HepG2 (cell line): ENCODE data around the gene ARMH1. TPM values are rescaled to one million over a fixed set of nuclear protein-coding genes. Genes with fewer than 3 reads are reported as not detected.

Source experiments
- ASH2L ChIP-seq: fragments of 300-600, 200-600 bp; sonication (generic); IDR thresholded peaks from 2 replicates; pipeline ENCODE4 v1.7.0; 2017; ENCODE audit warnings: low read depth, mild to moderate bottlenecking, moderate library complexity, mixed read lengths, low read length; ENCODE audit not compliant: insufficient read length
- BHLHE40 ChIP-seq: IDR thresholded peaks from 2 replicates; pipeline ENCODE4 v1.6.1; 2011; ENCODE audit warnings: low read length, improper control_type of control experiment
- DR1 ChIP-seq: sonication (generic); formaldehyde crosslinking; IDR thresholded peaks from 2 replicates; pipeline ENCODE4 v1.8.0; 2021; ENCODE audit warnings: mild to moderate bottlenecking, missing genetic modification reagents, inconsistent platforms
- HNRNPL ChIP-seq: fragments of 200-400 bp; formaldehyde crosslinking; IDR thresholded peaks from 2 replicates; pipeline ENCODE4 v1.6.1; 2017; ENCODE audit warnings: mild to moderate bottlenecking, low read depth, low read length
- IKZF1 ChIP-seq: fragments of 450-650 bp; IDR thresholded peaks from 2 replicates; pipeline ENCODE4 v1.7.1; 2016
- KMT2A ChIP-seq: sonication (generic); formaldehyde crosslinking; IDR thresholded peaks from 2 replicates; pipeline ENCODE4 v1.4.0; 2020; ENCODE audit warnings: missing genetic modification reagents
- LCORL ChIP-seq, 2 experiments: fragments of 450-650 bp in 1 of 2; sonication (generic) in 1 of 2; formaldehyde crosslinking in 1 of 2; IDR thresholded peaks; 2 replicates each; pipeline versions ENCODE4 v1.5.0 to v1.6.1; 2017 to 2020; ENCODE audit warnings: antibody characterized with exemption in 1 of 2, missing genetic modification reagents in 1 of 2
- MEIS2 ChIP-seq: sonication (generic); formaldehyde crosslinking; IDR thresholded peaks from 2 replicates; pipeline ENCODE4 v1.9.0; 2021; ENCODE audit warnings: mild to moderate bottlenecking, missing genetic modification reagents
- NFYB ChIP-seq: sonication (generic); formaldehyde crosslinking; IDR thresholded peaks from 2 replicates; pipeline ENCODE4 v1.4.0; 2020; ENCODE audit warnings: missing genetic modification reagents
- NONO ChIP-seq, 2 experiments: fragments of 450-650 bp in 1 of 2; sonication (generic) in 1 of 2; formaldehyde crosslinking in 1 of 2; IDR thresholded peaks in 1 of 2; conservative IDR thresholded peaks in 1 of 2; 2 replicates each; pipeline versions ENCODE4 v1.6.1 to v1.8.0; 2017 to 2022; ENCODE audit warnings: mild to moderate bottlenecking in 1 of 2, missing genetic modification reagents in 1 of 2, moderate library complexity in 1 of 2
- RAD21 ChIP-seq: fragments of 450-650 bp; formaldehyde crosslinking; IDR thresholded peaks from 2 replicates; pipeline ENCODE4 v1.5.0; 2020; ENCODE audit warnings: mild to moderate bottlenecking
- SP5 ChIP-seq: IDR thresholded peaks from 2 replicates; pipeline ENCODE4 v1.6.1; 2016; ENCODE audit warnings: low read depth, borderline replicate concordance
- SRF ChIP-seq: IDR thresholded peaks from 2 replicates; pipeline ENCODE4 v1.6.1; 2011; ENCODE audit warnings: mild to moderate bottlenecking, low read depth, low read length, moderate library complexity
- ZBTB8A ChIP-seq: sonication (generic); formaldehyde crosslinking; IDR thresholded peaks from 2 replicates; pipeline ENCODE4 v1.4.0; 2020; ENCODE audit warnings: mild to moderate bottlenecking, low read depth, missing genetic modification reagents, borderline replicate concordance
- ZFP37 ChIP-seq: sonication (generic); formaldehyde crosslinking; IDR thresholded peaks from 2 replicates; pipeline ENCODE4 v1.4.0; 2020; ENCODE audit warnings: missing genetic modification reagents, borderline replicate concordance
- ZNF296 ChIP-seq: sonication (generic); formaldehyde crosslinking; conservative IDR thresholded peaks from 2 replicates; pipeline ENCODE4 v1.5.0; 2020; ENCODE audit warnings: mild to moderate bottlenecking, missing genetic modification reagents
- ZNF556 ChIP-seq: sonication (generic); formaldehyde crosslinking; IDR thresholded peaks from 2 replicates; pipeline ENCODE4 v1.4.0; 2020; ENCODE audit warnings: mild to moderate bottlenecking, missing genetic modification reagents, borderline replicate concordance
- ZNF777 ChIP-seq: sonication (generic); formaldehyde crosslinking; IDR thresholded peaks from 2 replicates; pipeline ENCODE4 v1.4.0; 2020; ENCODE audit warnings: missing genetic modification reagents
- polyA plus RNA-seq, 8 experiments: library from polyadenylated mRNA; depleted of rRNA in 3 of 8; stranded (reverse) in 7 of 8; unstranded in 1 of 8; fragments of >200 nt; fragmentation: Illumina TruSeq in 4 of 8; extraction: Trizol in 4 of 8; gene quantifications; 2 replicates each; pipeline versions ENCODE4 v1.2.1 to v1.2.3, GENCODE V29; 2011 to 2016; ENCODE audit warnings: low read depth in 4 of 8, missing spikeins in 1 of 8, mixed read lengths in 1 of 8; ENCODE audit not compliant: insufficient read depth in 1 of 8
- total RNA-seq, 5 experiments: library from RNA; depleted of rRNA; stranded (reverse); fragments of >200 nt; fragmentation: Illumina TruSeq; extraction: Trizol; gene quantifications; 2 replicates each; pipeline ENCODE4 v1.2.3, GENCODE V29; 2016; ENCODE audit warnings: low read depth in 1 of 5
- TF ChIP-seq, protein P1 (sequence below): sonication (generic); formaldehyde crosslinking; IDR thresholded peaks from 2 replicates; pipeline ENCODE4 v1.4.0; 2020; ENCODE audit warnings: missing genetic modification reagents, low read depth, mild to moderate bottlenecking, borderline replicate concordance
- TF ChIP-seq, protein P2 (sequence below): sonication (generic); formaldehyde crosslinking; IDR thresholded peaks from 2 replicates; pipeline ENCODE4 v1.8.0; 2022; ENCODE audit warnings: mild to moderate bottlenecking, missing genetic modification reagents
- TF ChIP-seq, protein P3 (sequence below): sonication (generic); formaldehyde crosslinking; conservative IDR thresholded peaks from 2 replicates; pipeline ENCODE4 v1.5.0; 2020; ENCODE audit warnings: missing genetic modification reagents
- TF ChIP-seq, protein P4 (sequence below): sonication (generic); formaldehyde crosslinking; IDR thresholded peaks from 2 replicates; pipeline ENCODE4 v1.5.1; 2020; ENCODE audit warnings: mild to moderate bottlenecking, missing genetic modification reagents

ARMH1 gene
- total and polyA plus RNA-seq, 2 of the 13 experiments (the other 11 are each of a cell fraction or from before 2014, with no cell fraction given), result 0.69 TPM; not detected in 1

DNA sequence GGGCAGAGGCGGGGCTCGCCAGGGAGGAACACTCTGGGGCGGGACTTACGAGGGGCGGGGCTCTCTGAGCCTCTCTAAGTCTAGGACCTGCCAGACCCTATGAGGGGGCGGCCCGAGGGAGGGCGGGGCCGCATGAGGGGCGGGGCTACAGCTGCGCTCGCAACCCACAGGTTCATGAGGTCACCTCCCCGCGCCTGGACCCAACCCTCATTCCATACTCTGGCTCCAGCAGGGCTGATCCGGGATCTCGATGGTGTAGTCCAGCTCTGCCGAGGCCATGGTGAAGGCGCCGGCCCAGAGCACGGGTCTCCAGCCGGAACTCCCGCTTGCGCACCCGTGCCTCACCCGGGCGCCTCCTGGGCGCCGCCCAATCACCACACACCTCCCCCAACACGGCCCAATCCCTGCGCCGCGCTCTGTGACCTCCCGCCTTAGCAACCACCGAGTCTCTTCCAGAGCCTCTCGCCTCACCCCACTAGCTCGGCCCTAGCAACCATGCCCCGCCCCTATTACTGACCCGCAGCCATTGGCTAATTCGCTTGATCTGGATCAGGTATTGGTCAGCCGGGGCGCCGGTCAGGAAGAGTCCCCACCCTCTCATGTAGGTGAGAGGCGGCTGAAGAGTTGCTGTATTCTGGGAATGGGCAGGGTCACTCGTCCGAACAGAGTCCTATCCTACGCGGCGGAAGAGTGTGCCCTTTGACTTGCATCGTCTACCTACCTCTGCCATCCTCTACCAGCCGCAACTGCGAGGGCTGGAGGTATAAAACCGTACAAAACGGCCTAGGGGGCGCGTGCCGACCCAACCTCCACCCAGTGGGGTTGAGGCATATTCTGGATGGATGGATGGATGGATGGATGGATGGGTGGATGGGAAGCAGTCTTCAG lies at the start of gene ARMH1, which contains the start of gene TMEM53 (continued):
- TF ChIP-seq, protein P1, sequence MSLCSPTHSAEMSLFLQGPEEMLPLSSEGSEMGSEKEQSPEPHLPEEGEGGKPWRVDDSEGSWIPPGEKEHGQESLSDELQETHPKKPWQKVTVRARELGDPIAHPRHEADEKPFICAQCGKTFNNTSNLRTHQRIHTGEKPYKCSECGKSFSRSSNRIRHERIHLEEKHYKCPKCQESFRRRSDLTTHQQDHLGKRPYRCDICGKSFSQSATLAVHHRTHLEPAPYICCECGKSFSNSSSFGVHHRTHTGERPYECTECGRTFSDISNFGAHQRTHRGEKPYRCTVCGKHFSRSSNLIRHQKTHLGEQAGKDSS, result 0 out of 2 replicates have a peak, but pooled peaks have one; percentile 53
- TF ChIP-seq ZNF556 (CRISPR knock-in tag) (no peak), ASH2L (peak; percentile 81), ZNF296 (CRISPR knock-in tag) (no peak), KMT2A (CRISPR knock-in tag) (no peak), ZNF777 (no peak; the same call in 1 of the 2 replicates), LCORL (IDR thresholded peaks at IDR 0.05) (no peak), LCORL (CRISPR knock-in tag; IDR thresholded peaks at IDR 0.05) (peak; percentile 75), RAD21 (peak; percentile 47; the same call in 1 of the 2 replicates), IKZF1 (no peak), ZBTB8A (no peak), SRF (no peak), BHLHE40 (peak; percentile 73), NFYB (CRISPR knock-in tag) (peak; percentile 95), ZFP37 (0 out of 2 replicates have a peak, but pooled peaks have one; percentile 44), MEIS2 (CRISPR knock-in tag) (peak; percentile 63; the same call in 1 of the 2 replicates), SP5 (CRISPR knock-in tag) (peak; percentile 33; the same call in 1 of the 2 replicates), DR1 (CRISPR knock-in tag) (0 out of 2 replicates have a peak, but pooled peaks have one; percentile 45), NONO (IDR thresholded peaks at IDR 0.05) (no peak), NONO (CRISPR knock-in tag; conservative IDR thresholded peaks at IDR 0.05) (no peak), HNRNPL (0 out of 2 replicates have a peak, but pooled peaks have one; percentile 40)
- TF ChIP-seq, protein P2, sequence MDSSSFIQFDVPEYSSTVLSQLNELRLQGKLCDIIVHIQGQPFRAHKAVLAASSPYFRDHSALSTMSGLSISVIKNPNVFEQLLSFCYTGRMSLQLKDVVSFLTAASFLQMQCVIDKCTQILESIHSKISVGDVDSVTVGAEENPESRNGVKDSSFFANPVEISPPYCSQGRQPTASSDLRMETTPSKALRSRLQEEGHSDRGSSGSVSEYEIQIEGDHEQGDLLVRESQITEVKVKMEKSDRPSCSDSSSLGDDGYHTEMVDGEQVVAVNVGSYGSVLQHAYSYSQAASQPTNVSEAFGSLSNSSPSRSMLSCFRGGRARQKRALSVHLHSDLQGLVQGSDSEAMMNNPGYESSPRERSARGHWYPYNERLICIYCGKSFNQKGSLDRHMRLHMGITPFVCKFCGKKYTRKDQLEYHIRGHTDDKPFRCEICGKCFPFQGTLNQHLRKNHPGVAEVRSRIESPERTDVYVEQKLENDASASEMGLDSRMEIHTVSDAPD (CRISPR knock-in tag), result no peak
- TF ChIP-seq, protein P3, sequence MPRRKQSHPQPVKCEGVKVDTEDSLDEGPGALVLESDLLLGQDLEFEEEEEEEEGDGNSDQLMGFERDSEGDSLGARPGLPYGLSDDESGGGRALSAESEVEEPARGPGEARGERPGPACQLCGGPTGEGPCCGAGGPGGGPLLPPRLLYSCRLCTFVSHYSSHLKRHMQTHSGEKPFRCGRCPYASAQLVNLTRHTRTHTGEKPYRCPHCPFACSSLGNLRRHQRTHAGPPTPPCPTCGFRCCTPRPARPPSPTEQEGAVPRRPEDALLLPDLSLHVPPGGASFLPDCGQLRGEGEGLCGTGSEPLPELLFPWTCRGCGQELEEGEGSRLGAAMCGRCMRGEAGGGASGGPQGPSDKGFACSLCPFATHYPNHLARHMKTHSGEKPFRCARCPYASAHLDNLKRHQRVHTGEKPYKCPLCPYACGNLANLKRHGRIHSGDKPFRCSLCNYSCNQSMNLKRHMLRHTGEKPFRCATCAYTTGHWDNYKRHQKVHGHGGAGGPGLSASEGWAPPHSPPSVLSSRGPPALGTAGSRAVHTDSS, result no peak
- TF ChIP-seq, protein P4, sequence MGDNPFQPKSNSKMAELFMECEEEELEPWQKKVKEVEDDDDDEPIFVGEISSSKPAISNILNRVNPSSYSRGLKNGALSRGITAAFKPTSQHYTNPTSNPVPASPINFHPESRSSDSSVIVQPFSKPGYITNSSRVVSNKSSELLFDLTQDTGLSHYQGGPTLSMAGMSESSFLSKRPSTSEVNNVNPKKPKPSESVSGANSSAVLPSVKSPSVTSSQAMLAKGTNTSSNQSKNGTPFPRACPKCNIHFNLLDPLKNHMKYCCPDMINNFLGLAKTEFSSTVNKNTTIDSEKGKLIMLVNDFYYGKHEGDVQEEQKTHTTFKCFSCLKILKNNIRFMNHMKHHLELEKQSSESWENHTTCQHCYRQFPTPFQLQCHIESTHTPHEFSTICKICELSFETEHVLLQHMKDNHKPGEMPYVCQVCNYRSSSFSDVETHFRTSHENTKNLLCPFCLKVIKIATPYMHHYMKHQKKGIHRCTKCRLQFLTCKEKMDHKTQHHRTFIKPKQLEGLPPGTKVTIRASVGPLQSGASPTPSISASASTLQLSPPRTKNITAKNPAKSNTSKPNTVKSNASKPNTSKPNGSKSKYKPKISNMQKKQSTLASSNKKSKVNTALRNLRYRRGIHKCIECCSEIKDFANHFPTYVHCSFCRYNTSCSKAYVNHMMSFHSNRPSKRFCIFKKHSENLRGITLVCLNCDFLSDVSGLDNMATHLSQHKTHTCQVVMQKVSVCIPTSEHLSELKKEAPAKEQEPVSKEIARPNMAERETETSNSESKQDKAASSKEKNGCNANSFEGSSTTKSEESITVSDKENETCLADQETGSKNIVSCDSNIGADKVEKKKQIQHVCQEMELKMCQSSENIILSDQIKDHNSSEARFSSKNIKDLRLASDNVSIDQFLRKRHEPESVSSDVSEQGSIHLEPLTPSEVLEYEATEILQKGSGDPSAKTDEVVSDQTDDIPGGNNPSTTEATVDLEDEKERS (CRISPR knock-in tag), result peak; percentile 48; the same call in 1 of the 2 replicates
